Esophagus muscularis mucosa (tissue), 3 donors: Measurements from ENCODE around the gene PLK3.
A peak's percentile ranks its signal among the peaks of the same experiment; 100 is the strongest.

Experiments
- CTCF ChIP-seq, 3 experiments: fragments of 200-600 bp in 2 of 3; fragments of 450-650 bp in 1 of 3; sonication (generic) in 2 of 3; IDR thresholded peaks; one replicate each; pipeline ENCODE4 v1.5.1; 2017 to 2019; ENCODE audit warnings: antibody characterized with exemption in 3 of 3, mild to moderate bottlenecking in 2 of 3, moderate library complexity in 1 of 3
- POLR2A ChIP-seq: fragments of 450-650 bp; IDR thresholded peaks from one replicate; pipeline ENCODE4 v1.6.1; 2017; ENCODE audit warnings: antibody characterized with exemption, moderate library complexity, mild to moderate bottlenecking, low read depth
- POLR2AphosphoS5 ChIP-seq, 2 donors: sonication (generic); formaldehyde crosslinking; IDR thresholded peaks; one replicate each; pipeline ENCODE4 v1.6.1; 2017; ENCODE audit warnings: antibody characterized with exemption in 2 of 2

DNA sequence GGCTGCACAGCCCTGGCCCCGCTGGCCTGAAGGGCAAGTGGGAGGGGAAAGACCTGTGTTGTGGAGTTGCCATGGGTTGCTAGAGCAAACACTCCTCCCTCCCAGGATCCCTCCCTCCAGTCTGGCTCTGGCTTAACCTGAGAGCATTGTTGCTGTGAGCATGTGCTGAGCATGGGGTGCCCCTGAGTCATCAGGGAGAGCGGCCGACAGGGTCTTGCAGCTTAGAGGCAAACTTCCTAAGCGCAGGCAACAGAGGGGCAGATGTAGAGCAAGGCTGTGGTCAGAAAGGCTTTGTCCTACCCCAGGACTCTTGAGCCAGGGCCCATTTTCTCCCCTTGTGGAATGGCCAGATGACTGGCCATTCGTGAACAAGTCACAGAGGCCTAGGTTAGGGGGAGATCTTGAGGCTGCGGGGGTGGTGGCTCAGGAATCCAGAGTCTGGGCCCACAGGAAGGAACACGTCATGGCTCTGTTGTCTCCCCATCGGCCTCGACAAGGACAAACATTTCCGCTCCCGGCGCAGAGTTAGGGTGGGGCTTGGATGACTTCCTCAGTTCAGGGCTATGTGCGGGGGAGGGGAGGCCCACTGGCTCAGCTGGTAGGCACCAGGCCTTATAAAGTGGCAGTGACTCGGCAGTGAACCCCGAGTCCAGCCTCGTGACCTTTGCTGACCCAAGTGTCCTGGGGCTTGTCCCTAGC, 7.3 kb downstream of the PLK3 start:
- TF ChIP-seq CTCF (IDR thresholded peaks at IDR 0.05) (peak in 1 of 3 experiments; percentile 13), POLR2A (no peak), POLR2AphosphoS5 (IDR thresholded peaks at IDR 0.05) (peak; percentile 89 to 95)
